ENCODE results near the gene MCCC1. TPM values are rescaled to one million over a fixed set of nuclear protein-coding genes. Genes with fewer than 3 reads are reported as not detected.

Gene MCCC1
- polyA plus RNA-seq, 3 donors, result 53.8 to 73.8 (median 62.0) TPM

DNA sequence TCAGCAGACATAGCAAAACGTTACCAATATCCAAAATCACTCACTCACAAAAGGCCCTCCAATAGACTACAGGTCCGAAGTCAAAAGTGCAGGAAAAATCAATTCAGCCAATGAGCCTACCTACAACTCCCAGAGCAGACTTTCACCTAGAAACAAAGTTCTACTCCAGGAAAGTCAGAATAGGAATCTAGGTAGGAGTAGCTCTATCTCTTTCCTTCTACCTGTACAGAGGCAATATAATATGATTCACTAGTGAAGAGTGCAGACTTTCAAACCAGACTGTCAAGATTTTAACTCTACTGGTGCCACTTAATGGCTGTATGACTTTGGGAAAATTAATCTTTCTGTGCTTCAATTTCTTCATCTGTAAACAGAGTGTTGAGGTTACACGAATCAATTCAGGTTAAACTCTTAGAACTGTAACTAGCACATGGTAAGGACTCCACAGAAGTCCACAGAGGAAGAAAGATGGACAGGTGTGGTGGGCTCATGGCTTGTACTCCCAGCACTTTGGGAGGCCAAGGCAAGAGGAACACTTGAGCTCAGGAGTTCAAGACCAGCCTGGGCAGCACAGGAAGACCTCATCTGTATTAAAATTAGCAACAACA, 128.4 kb downstream of the MCCC1 start:
- no peak for DNase-seq (ENCODE audit: extremely low read depth in 1 of 11, low read depth in 9 of 11, low spot score in 4 of 11)

DNA sequence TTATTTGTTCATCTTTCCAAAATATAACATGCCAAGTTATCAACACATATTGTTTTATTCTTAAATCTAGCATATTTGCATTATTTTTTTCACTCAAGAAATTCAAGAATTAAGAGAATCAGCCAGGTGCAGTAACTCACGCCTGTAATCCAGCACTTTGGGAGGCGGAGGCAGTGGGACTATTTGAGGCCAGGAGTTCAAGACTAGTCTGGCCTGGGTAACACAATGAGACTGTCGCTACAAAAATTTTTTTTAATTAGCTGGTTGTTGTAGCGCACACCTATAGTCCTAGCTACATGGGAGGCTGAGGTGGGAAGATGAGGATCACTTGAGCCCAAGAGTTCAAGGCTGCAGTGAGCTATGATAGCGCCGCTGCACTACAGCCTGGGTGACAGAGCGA, 129.4 kb downstream of the MCCC1 start:
- no peak for DNase-seq (ENCODE audit: extremely low read depth in 1 of 11, low read depth in 9 of 11, low spot score in 4 of 11)

DNA sequence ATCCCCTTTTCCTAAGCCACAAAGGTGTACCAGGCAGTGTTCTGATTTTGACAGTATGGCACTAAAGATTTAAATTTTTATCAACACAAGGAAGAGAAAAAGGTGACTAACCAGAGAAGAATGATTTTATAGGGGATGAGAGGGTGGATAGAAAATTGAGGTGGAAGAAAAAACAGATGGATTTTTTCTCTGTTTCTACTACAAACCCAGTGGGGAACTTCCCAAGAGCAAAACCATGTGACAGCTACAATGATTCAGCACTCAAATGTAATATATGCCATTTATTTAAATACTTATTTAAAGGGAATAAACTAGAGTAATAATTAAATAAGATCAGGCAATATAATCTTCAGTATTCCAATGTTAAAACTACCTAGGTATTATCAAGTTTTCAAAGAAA, 130.0 kb downstream of the MCCC1 start:
- DNase-seq (ENCODE audit: extremely low read depth in 1 of 11, low read depth in 9 of 11, low spot score in 4 of 11), result no peak

DNA sequence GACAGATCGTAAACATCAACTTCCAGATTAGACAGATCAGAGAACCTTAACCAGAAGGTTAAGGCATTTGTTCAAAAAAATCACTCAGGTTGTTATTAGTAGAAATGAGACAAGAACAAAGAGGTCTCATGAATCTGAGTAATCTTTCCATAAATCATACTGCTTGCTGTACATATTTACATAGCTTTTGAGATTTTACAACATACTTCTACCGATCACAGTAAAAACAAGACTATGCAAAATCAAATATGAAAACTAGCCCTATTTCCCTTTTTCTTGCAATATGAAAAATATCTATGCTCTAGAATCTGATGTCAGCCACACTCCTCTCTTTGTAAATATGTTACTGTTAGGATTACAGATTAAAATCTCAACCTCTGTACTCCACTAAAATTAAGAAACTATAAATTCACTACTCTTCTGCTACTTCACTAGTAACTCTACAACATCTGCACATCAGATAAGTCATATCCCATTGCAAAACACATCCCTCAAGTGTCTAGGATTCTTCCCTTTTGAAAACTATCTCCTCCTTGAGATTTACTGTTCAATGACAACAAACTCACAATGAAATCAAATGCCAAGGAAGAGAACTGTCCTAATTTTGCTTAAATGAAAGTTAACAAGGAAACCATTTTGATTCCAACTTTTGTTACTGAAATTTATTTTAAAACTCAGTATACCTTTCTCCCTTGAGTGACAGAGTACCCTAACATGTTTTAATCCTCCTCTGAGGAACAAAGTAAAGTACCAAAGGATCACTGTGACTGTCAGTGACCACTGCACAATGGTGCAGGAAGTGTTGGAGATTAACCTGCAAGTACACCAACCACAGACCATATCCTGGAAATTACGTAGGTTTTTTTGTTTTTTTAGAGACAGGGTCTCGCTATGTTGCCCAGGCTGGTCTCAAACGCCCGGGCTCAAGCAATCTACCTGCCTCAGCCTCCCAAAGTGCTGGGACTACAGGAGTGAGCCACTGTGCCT, 131.8 kb downstream of the MCCC1 start:
- no peak for DNase-seq (ENCODE audit: extremely low read depth in 1 of 11, low read depth in 9 of 11, low spot score in 4 of 11)

DNA sequence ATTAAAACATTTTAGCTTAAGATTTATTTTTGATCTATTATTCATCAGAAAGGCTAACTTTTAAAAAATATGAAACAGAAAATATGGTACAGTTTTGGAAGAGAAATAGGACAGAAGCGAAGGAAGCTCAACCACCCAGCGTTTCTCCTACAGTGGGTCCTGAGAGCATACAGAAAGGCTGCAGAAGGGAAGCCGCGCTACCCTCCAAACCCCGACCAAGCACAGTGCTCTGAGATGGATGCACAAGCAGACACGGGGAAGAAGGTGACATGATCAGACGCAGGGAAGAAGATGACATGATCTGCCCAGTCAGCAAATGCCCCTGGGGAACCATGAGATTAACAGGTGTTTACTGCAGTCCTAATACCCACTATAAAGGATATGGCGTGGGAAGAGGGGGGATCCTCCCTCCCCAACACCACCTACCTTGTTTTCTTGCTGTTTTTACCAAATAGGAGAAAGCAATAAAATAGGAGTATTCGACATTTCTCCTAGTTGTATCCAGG, 133.4 kb downstream of the MCCC1 start:
- no peak for DNase-seq (ENCODE audit: extremely low read depth in 1 of 11, low read depth in 9 of 11, low spot score in 4 of 11)

Other genes with a start within 250 kb of the MCCC1 start
- 10 to 100 TPM; 50.2 to 63.0 (median 61.4) TPM for gene DCUN1D1, start 119.0 kb downstream of the MCCC1 start, polyA plus RNA-seq (ENCODE audit: insufficient read length in 3 of 3)
- gene LAMP3, start 63.2 kb upstream of the MCCC1 start, polyA plus RNA-seq (ENCODE audit: insufficient read length in 3 of 3), result 1 to 10 TPM; 2.3 to 4.2 (median 3.5) TPM
- gene B3GNT5, start 153.8 kb upstream of the MCCC1 start, polyA plus RNA-seq (ENCODE audit: insufficient read length in 3 of 3), result 10 to 100 TPM; 22.3 to 27.8 (median 23.8) TPM